NCI-H526 (cell line): ENCODE data around the gene CPE.
"Not testable (repeated sequence)": the region's sequence is repeated elsewhere in the genome, so short reads cannot be mapped to it uniquely, and the experiment has no call there.

Experiments used
- DNase-seq, 2 experiments: peaks; one replicate each; lab custom pipeline; 2025; lab: John Stamatoyannopoulos, UW

Gene CPE

DNA sequence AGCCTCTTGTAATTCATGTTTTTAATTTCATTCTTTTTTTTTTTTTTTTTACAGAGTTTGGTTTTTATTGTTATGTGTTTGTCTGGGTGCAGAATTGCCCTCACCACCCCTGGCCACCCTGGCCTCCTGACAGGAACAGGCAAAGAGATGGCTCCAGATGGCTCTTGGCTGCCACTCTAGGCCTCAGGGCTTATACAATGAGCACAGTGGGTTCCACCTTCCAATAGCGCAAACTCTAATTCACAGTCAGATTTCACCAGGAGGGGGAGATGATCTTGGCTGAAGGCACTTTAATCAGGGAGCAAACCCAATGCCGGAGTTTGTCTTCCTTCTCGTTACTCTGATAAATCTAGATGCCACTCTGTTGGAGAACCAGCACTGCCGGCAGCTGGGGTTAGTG is 24.8 kb downstream of the CPE start:
- DNase-seq = no peak

- DNase-seq = no peak
Observed at GRCh38 chr4:165404080-165404479, 25.3 kb downstream of the CPE start.

- DNase-seq = no peak
Observed at GRCh38 chr4:165404696-165405095, 25.9 kb downstream of the CPE start.

DNA sequence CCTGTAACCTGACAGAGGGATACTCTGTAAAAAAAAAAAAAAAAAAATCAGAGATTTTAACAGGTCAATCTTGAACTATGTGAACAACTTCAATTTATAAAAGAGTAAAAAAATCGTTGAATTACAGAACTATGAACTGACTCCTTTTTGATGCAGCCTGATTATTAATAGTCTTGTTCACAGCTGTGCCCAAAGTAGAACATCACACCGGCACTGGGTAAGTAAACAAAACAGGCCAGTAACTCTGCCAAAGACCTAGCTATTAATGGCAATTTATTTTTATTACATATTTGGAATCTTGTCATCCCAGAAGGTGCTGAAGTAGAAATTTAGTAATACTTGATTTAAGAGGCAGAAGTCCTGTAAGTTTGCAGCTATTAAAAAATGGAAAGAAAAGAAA is 31.4 kb downstream of the CPE start:
- DNase-seq = no peak

- no peak for DNase-seq
Observed at GRCh38 chr4:165415910-165416309, 37.1 kb downstream of the CPE start.

GRCh38 chr4:165418073-165418472 is 39.3 kb downstream of the CPE start:
- no peak for DNase-seq

DNA sequence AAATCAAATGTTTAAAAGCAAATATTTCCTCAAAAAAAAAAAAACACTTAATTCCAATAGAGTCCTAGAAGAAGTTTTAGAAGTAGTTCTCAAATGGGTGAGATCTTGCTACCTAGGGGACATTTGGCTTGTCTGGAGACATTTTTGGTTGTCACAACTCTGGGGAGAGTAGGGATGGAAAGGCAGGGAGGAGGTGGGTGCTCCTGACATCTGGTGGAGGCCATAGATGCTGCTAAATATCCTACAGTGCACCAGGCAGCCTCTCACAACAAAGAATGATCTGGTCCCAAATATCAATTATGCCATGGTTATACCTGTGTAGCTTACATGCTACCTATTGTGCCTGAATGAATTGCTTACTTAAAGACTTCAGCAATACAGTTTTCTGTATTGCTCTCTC is 46.8 kb downstream of the CPE start:
- DNase-seq = no peak

DNA sequence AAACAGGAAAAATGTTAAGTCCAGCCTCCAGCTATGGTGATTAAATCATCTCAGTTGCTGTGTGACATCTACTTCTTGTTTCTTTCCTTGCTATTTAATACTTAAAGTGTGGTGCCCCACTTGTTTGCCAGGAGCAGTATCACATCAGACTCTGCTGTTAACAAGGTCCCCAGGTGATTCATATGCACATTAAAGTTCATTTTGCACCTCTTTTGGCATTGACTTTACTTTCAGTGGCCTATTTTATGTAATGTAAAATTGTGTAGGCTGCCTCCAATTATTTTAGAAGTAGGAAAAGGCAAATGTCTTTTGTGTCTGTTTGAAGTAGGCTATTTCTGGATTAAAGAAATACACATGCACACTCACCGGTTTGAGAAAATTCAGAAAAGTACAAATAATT is 47.5 kb downstream of the CPE start:
- no peak for DNase-seq

DNA sequence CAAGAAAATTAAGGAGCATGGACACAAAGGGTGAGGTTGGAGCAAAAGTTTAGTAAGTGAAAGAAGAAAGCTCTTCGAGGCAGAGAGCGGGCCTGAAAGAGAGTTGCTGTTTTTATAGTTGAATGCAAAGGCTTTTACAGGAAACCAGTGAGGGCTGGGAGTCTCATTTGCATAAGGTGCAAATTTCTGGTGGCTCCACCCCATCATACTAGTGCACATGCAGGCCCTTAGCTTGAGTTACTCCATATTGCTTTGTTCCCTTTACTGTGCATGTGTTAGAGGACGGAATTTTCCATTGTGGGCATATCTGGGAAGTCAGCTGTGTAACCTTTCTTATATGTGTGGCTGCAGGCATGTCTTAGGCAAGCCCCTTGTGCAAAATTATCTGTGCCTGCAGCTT is 48.0 kb downstream of the CPE start:
- DNase-seq = no peak

DNA sequence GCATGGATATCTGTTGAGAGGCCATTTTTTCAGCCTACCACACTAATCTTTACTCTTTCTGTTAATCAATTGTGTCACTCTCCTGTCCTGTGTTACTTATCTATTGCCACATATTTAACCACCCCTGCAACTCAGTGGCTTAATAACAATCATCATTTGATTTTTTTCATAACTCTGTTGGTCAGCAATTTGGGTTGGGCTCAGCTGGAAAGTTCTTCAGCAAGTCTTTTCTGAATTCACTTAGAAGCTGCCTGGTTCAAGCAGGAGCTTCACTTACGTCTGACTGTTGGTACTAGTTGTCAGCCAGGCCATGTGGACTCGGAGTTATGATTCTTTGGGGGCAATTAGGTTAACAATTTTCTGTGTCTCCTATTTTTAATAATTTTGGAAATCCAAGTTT is 50.1 kb downstream of the CPE start:
- DNase-seq = no peak

GRCh38 chr4:165433529-165433928 is 54.7 kb downstream of the CPE start:
- DNase-seq = no peak

GRCh38 chr4:165437691-165438090 is 58.9 kb downstream of the CPE start:
- DNase-seq = no peak

DNA sequence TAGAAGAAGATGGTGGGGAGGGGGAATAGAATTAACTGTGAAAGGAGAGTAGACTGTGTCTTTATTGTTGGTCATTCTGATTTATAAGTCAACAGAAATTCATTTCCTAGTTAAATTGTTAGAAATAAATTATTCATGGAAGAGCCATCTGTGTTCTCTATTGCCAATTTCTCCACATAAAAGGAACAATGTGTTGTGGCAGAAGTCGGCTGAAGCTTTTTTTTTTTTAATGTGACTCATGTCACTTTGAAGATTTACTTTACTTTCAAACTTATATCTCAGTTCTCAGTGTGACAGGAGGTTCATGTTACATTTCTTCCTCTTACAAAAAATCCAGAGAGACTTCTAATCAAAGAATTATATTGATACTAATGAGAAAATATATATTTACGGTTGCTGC is 60.5 kb downstream of the CPE start:
- DNase-seq = no peak

- peak in 1 of 2 experiments; percentile 24 for DNase-seq
Observed at GRCh38 chr4:165439981-165440380, 61.2 kb downstream of the CPE start.

DNA sequence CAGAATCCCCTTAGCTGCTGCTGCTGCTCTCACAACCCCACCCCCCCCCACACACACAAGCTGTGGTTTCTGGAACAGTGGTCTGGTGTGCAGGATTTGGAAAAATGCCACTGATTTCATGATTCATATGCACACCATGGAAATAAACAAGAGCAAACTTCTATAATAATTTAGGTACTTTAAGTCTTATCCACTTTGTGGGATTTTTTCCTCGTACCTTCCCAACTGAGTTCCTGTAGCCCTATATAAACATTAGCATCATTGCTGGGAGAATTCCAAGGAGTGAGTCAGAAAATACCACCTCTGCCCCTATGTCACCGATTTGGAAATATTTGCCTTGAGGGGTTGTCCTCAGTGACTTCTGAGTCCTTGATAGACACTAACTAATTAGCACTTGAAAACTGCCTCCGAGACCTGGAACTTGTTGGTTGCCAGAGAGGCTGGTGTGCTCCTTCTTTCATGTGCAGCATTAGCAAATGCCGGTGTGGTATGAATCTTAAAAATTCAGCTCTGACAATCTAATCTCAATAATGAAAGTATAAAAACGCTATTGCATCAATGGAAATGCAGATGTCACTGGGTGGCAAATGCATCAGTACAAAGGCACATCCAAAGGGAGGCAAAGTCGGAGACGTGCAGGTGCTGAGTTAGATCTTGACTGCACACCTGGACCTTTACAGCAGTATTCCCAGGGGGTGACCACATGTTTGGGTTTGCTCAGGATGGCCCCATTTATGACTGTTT is 61.8 kb downstream of the CPE start:
- no peak for DNase-seq

- no peak for DNase-seq
Observed at GRCh38 chr4:165443276-165443675, 64.5 kb downstream of the CPE start.

- DNase-seq = no peak
Observed at GRCh38 chr4:165448700-165449099, 69.9 kb downstream of the CPE start.

GRCh38 chr4:165449333-165449732 is 70.5 kb downstream of the CPE start:
- no peak for DNase-seq

GRCh38 chr4:165450871-165451270 is 72.1 kb downstream of the CPE start:
- no peak for DNase-seq

DNA sequence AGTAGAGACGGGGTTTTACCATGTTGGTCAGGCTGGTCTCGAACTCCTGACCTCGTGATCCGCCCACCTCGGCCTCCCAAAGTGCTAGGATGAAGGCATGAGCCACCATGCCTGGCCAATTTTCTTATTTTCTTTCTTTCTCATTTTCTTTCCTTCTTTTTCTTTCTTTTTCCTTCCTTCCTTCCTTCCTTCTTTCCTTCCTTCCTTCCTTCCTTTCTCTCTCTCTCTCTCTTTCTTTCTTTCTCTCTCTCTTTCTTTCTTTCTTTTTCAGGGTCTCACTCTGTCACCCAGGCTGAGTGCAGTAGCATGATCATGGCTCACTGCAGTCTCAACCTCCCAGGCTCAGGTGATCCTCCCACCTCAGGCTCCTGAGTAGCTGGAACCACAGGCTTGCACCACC is 74.3 kb downstream of the CPE start:
- DNase-seq = not testable (repeated sequence)

- DNase-seq = no peak
Observed at GRCh38 chr4:165454426-165454825, 75.6 kb downstream of the CPE start.

DNA sequence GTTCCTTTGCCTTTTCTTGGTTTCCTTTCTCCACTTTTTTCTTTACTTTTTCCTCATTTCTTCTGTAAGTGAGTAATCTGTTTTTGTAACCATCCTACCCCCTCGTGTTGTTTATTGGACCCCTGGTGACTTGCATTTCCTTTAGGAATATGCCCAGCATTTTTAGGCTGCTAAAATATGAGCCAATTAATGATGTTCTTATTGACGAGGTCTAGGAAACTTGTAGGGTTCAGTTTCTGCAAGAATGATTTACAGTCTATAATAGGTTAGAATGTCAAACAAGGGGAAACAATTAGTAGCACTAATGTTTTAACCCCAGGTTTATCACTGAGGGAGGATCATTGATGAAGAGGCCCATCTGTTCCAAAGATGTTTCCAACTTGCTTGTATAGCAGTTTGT is 79.0 kb downstream of the CPE start:
- DNase-seq = no peak

- DNase-seq = no peak
Observed at GRCh38 chr4:165458471-165458870, 79.7 kb downstream of the CPE start.

DNA sequence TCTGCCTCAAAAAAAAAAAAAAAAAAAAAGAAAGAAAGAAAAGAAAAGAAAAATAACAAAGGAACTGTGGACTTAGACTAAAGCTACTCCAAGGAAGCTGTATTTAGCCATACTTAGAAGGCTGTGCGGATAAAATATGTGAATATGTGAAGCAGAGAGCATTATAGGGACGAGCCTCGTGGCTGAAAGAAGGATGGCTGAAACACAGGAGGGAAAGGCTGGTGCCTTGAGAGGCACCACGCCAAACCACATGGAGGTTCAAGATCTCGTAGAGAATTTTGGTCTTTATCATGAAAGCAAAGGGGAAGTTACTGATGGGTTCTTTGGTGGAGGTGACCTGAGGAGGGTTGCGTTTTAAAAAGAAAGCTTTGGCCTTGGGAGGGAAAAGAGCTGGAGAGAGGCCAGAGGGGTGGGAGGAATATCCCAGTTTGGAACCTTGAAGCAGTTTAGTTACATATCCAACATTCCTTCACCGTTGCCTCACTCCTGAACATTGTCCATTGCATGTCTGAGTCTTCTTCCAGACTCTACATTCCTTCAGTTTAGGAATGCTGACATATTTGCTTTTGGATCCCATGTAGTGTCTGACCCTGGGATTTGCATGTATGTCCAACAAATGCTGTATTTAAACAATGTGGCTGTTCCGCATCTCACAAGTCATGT is 82.5 kb downstream of the CPE start:
- no peak for DNase-seq
